Thyroid gland (tissue), 4 donors: Measurements from ENCODE around the gene RNF5.

Source experiments
- CTCF ChIP-seq, 6 experiments: fragments of 200-600 bp in 3 of 6; fragments of 450-650 bp in 3 of 6; sonication (generic) in 3 of 6; IDR thresholded peaks; one replicate each; pipeline ENCODE4 v1.5.1; 2016 to 2019; ENCODE audit warnings: antibody characterized with exemption in 6 of 6, mild to moderate bottlenecking in 2 of 6, inconsistent platforms in 1 of 6, moderate library complexity in 1 of 6
- POLR2A ChIP-seq, 2 donors: fragments of 450-650 bp; IDR thresholded peaks; one replicate each; pipeline ENCODE4 v1.6.1; 2017; ENCODE audit warnings: antibody characterized with exemption in 2 of 2, mild to moderate bottlenecking in 2 of 2, moderate library complexity in 1 of 2

GRCh38 chr6:32212076-32212760 lies 34.0 kb downstream of the RNF5 start:
- TF ChIP-seq CTCF (IDR thresholded peaks at IDR 0.05), result no peak
- no peak for TF ChIP-seq POLR2A (IDR thresholded peaks at IDR 0.05)
